Tibial nerve (tissue), 4 donors: ENCODE data around the gene ATG101.

Experiments used
- CTCF ChIP-seq, 5 experiments: fragments of 200-600 bp in 3 of 5; fragments of 450-650 bp in 2 of 5; sonication (generic) in 3 of 5; IDR thresholded peaks; one replicate each; pipeline ENCODE4 v1.5.1; 2016 to 2019; ENCODE audit warnings: antibody characterized with exemption in 5 of 5, mild to moderate bottlenecking in 3 of 5, moderate library complexity in 2 of 5
- EP300 ChIP-seq, 2 donors: sonication (generic); formaldehyde crosslinking; IDR thresholded peaks; one replicate each; pipeline ENCODE4 v1.6.1; 2017; ENCODE audit warnings: antibody characterized with exemption in 2 of 2, mild to moderate bottlenecking in 1 of 2
- POLR2A ChIP-seq, 2 donors: fragments of 450-650 bp; IDR thresholded peaks; one replicate each; pipeline ENCODE4 v1.6.1; 2017; ENCODE audit warnings: antibody characterized with exemption in 2 of 2, mild to moderate bottlenecking in 2 of 2, moderate library complexity in 2 of 2

DNA sequence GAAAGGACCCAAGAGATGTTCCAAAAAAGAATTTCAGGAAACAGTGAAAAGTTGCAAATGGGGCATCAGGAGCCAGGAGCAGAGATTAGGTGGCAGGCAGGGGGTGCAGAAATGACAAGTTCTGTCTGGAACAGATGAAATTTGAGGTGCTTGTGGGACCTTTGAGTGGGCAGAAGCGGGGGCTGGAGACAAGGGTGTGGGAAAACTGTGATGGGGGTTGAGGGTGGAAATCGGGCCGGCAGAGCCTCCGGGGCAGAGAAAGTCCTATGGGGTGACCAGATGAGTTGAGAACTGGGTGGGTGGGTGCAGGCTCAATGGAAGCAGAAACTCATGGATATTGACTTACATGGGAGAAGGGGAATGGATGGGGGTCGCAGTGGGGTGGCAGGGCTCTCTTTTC, 20.1 kb upstream of the ATG101 start:
- TF ChIP-seq EP300 (IDR thresholded peaks at IDR 0.05) (no peak), CTCF (IDR thresholded peaks at IDR 0.05) (no peak), POLR2A (IDR thresholded peaks at IDR 0.05) (no peak)
